KG1 (cell line): ENCODE data around the gene RTN4.

Experiments used
- DNase-seq: peaks from one replicate; lab custom pipeline; 2025; lab: John Stamatoyannopoulos, UW

The RTN4 gene

GRCh38 chr2:54950811-54951210, 99.4 kb downstream of the RTN4 start:
- no peak for DNase-seq

- DNase-seq, result no peak
Measured at GRCh38 chr2:54949431-54949830, 100.8 kb downstream of the RTN4 start.

- DNase-seq, result no peak
Measured at GRCh38 chr2:54948120-54948519, 102.1 kb downstream of the RTN4 start.

- no peak for DNase-seq
Measured at GRCh38 chr2:54947646-54948045, 102.6 kb downstream of the RTN4 start.

GRCh38 chr2:54947136-54947535, 103.1 kb downstream of the RTN4 start:
- no peak for DNase-seq

GRCh38 chr2:54946220-54946805, 103.9 kb downstream of the RTN4 start:
- no peak for DNase-seq

- no peak for DNase-seq
Measured at GRCh38 chr2:54945391-54946219, 104.6 kb downstream of the RTN4 start.

- no peak for DNase-seq
Measured at GRCh38 chr2:54944724-54945326, 105.4 kb downstream of the RTN4 start.

GRCh38 chr2:54942373-54942772, 107.9 kb downstream of the RTN4 start:
- no peak for DNase-seq

- no peak for DNase-seq
Measured at GRCh38 chr2:54941248-54941984, 108.8 kb downstream of the RTN4 start.

GRCh38 chr2:54940723-54941122, 109.5 kb downstream of the RTN4 start:
- DNase-seq, result no peak

- DNase-seq, result no peak
Measured at GRCh38 chr2:54939446-54940118, 110.7 kb downstream of the RTN4 start.

GRCh38 chr2:54936766-54937165, 113.5 kb downstream of the RTN4 start:
- DNase-seq, result no peak

- no peak for DNase-seq
Measured at GRCh38 chr2:54935389-54935788, 114.9 kb downstream of the RTN4 start.

GRCh38 chr2:54931473-54931872, 118.8 kb downstream of the RTN4 start:
- DNase-seq, result no peak

GRCh38 chr2:54928719-54929118, 121.5 kb downstream of the RTN4 start:
- DNase-seq, result no peak

GRCh38 chr2:54927751-54928615, 122.3 kb downstream of the RTN4 start:
- DNase-seq, result no peak

- no peak for DNase-seq
Measured at GRCh38 chr2:54927085-54927750, 123.0 kb downstream of the RTN4 start.

- no peak for DNase-seq
Measured at GRCh38 chr2:54925022-54925421, 125.2 kb downstream of the RTN4 start.

GRCh38 chr2:54924121-54924520, 126.1 kb downstream of the RTN4 start:
- no peak for DNase-seq
